ELF-1 (cell line): ENCODE results near the gene BNIPL.

Experiments
- DNase-seq: peaks from one replicate; pipeline ENCODE4 v3.0.0-alpha.2; 2016; ENCODE audit warnings: low read depth, low spot score

Gene BNIPL

DNA sequence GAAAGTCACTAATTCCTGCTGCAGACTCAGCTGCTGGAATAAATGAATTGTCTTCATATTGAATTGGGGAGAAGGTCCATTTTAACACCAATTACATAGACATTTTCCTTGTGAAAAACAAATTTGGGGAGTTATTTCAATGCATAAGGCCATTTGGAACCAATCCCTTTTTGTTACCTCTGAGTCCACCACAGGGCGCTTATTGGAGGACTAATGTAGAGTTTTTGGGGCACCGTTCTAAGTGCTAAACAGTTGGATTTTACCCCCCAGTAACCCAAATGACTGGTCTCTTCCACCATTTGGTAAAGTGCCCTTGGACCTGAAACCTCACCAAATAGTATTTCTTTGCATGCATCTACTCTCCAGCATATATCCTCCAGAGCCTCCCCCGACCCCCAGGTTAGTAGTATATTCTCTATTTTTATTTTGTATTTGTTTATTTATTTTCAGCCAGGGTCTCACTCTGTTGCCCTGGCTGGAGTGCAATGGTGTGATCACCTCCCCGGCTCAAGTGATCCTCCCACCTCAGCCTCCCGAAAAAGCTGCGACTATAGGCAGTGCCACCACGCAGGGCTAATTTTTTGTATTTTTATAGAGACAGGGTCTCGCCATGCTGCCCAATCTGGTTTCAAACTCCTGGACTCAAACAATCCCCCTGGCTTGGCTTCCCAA is 26.6 kb upstream of the BNIPL start:
- DNase-seq = no peak

DNA sequence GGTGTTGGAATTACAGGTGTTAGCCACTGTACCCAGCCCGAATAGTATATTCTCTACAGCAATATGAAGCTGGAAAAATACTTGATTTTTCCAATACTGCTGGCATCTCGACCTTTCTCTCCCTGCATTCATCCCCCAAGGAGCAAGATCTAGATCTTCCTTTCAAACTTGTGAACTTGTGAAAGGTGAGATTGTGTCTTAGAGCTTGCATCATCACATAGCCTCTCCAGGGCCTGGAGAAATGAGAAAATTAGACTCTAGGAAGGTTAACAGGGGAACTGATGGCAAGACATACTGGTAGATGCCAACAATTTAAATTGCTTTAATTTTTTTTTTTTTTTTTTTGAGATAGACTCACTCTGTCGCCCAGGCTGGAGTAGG is 26.1 kb upstream of the BNIPL start:
- DNase-seq = no peak

GRCh38 chr1:151011154-151011850 is 25.1 kb upstream of the BNIPL start:
- no peak for DNase-seq

GRCh38 chr1:151012684-151013471 is 23.5 kb upstream of the BNIPL start:
- DNase-seq = no peak

DNA sequence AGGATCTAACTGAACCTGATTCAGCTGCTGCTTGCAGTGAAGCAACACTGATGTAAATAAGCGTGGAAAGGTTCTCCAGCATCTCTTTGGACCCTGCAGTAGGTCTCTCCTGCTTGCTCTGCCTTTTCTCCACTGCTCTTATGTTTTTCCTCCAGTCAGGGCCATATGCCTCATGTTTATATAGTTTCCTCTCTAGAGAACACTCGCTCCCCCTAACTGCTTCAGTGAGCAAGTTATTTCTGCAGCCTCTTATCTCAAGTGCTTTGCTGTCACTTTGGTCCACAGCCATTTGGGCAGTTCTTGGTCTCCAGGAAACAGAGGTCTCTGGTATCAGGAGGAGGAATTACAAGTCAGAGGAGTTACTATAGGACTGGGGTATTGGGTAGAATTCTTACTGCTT is 22.9 kb upstream of the BNIPL start:
- DNase-seq = no peak

- DNase-seq = peak; percentile 91
Observed at GRCh38 chr1:151024540-151025146, 11.7 kb upstream of the BNIPL start.

DNA sequence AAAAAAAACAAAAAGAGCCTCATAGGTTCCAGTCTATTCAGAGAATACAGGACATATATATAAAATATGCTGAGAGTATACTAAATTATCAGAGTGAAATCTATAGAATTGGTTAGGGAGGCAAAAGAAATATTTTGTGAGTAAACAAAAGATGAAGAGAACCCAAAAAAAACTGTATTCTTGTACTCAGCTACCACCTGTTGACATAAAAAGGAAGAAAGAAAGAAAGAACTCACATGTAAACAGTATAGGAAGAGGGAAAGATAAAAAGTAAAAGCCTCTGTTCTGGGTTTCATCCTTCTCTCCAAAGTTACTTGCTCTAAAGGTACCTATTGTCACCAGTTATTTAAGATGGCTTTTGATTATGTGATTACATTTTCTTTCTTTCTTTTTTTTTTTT is 9.9 kb upstream of the BNIPL start:
- no peak for DNase-seq

GRCh38 chr1:151032164-151032563 is 4.2 kb upstream of the BNIPL start:
- no peak for DNase-seq

DNA sequence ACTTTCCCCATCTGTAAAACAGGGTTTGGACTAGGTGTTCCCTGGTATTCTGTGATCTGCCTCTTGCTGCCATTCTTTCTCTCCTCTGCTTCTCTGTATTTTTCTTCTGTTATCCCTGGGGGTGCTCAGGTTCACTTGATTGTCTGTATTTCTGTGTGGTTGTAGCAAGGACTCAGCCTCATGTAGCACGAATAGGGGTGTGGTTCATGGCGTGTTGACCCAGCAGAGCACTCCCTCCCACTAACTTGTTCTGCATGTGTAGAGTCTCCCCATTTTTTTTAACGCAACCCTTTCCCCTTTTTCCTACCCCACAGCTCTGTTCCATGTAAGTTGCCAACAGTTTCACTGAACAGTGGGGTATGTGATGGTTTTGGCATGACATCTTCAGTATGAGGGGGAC is 1.2 kb upstream of the BNIPL start:
- no peak for DNase-seq

DNA sequence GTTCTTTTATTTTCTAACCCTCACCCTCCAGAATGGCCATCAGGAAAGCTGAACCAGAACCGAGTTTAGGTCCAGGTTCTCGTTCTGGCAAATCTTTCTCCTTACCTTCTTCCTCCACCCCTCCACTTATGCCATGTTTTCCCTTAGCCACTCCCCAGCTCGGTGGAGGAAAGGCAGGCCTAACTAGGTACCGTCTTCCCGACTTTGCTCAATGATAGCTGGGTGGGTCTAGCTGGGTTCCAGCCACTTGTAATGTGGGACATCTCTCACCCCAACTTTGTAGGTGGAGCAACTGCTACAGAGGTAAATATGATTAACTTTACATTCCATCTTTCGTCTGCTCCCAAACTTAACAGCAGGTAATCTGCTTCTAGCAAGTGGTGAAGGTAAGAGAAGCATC is 646 bp downstream of the BNIPL start:
- DNase-seq = no peak

GRCh38 chr1:151039521-151039920 is 3.1 kb downstream of the BNIPL start:
- DNase-seq = no peak

- DNase-seq = no peak
Observed at GRCh38 chr1:151043163-151043562, 6.8 kb downstream of the BNIPL start.

DNA sequence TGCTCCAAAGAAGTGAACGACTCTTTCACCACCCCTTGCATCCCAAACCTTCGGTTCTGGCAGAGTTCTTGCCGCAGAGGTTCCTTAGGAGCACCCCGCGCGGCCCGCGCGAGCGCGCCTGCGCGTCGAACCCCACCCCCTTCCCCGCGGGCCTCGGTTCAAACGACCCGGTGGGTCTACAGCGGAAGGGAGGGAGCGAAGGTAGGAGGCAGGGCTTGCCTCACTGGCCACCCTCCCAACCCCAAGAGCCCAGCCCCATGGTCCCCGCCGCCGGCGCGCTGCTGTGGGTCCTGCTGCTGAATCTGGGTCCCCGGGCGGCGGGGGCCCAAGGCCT is 11.2 kb downstream of the BNIPL start, which contains the start of gene C1orf56:
Gene C1orf56, plus strand, starts transcription at position 161 of the 334 bp plus-strand sequence. Its CDS starts 97 bp downstream, at position 258.
- peak; percentile 84 for DNase-seq

DNA sequence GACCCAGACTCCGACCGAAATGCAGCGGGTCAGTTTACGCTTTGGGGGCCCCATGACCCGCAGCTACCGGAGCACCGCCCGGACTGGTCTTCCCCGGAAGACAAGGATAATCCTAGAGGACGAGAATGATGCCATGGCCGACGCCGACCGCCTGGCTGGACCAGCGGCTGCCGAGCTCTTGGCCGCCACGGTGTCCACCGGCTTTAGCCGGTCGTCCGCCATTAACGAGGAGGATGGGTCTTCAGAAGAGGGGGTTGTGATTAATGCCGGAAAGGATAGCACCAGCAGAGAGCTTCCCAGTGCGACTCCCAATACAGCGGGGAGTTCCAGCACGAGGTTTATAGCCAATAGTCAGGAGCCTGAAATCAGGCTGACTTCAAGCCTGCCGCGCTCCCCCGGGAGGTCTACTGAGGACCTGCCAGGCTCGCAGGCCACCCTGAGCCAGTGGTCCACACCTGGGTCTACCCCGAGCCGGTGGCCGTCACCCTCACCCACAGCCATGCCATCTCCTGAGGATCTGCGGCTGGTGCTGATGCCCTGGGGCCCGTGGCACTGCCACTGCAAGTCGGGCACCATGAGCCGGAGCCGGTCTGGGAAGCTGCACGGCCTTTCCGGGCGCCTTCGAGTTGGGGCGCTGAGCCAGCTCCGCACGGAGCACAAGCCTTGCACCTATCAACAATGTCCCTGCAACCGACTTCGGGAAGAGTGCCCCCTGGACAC is 11.7 kb downstream of the BNIPL start:
- peak; percentile 82 for DNase-seq

DNA sequence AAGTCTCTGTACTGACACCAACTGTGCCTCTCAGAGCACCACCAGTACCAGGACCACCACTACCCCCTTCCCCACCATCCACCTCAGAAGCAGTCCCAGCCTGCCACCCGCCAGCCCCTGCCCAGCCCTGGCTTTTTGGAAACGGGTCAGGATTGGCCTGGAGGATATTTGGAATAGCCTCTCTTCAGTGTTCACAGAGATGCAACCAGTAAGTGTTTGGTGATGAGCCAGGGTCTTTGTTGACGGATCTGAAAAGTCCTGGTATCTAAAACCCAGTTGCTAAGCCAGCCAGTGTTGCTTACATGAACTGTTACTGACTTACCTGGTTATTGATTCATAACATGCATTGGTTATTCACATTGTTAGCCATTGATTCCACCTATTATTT is 12.3 kb downstream of the BNIPL start:
- no peak for DNase-seq

- no peak for DNase-seq
Observed at GRCh38 chr1:151049458-151049857, 13.1 kb downstream of the BNIPL start.

GRCh38 chr1:151050051-151050688 is 13.8 kb downstream of the BNIPL start:
- DNase-seq = no peak

DNA sequence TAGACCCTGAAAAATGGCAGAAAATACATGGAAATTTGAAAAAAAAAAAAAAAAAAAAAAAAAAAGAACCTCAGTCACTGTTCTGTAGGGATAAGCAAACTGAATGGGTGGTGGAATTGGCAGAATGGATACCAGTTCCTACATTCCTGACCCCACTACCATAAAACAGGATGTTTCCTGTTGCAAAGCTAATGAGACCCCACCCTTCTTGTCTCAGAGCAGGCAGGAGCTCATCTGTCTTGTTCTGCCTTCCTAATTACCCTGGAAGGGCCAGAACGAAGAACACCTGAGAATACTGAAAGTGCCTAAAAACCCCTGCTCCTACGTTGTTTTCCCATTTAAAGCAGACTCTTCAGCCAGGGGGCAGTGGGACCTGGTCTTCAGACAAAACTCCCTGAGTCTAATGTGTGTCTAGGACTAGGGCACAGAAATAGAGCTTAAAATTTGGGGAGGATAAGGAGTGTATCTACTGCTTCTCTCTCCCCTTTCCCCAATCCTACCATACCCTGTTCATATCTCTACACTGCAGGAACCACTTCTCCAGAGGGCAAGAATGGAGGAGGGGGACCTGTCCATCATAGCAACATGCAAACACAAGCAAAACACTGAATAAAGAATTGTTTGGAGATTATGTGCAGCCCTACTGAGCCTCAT is 15.1 kb downstream of the BNIPL start:
- DNase-seq = no peak

GRCh38 chr1:151054971-151055547 is 18.7 kb downstream of the BNIPL start:
- DNase-seq = no peak

- no peak for DNase-seq
Observed at GRCh38 chr1:151055581-151055980, 19.2 kb downstream of the BNIPL start.
